Testis (tissue), 3 donors: ENCODE measurements around the gene SEMA3B. TPM values are rescaled to one million over a fixed set of nuclear protein-coding genes. Genes with fewer than 3 reads are reported as not detected.

ENCODE experiments used
- DNase-seq: peaks from one replicate; pipeline ENCODE4 v3.0.0-alpha.2; 2019
- H3K27ac ChIP-seq, 2 donors: fragments of 200-600 bp; sonication (generic); one replicate each; pipeline ENCODE4 v1.5.1; 2019
- H3K27me3 ChIP-seq: fragments of 200-600 bp; sonication (generic); one replicate; pipeline ENCODE4 v1.5.1; 2019
- H3K36me3 ChIP-seq: fragments of 200-600 bp; sonication (generic); one replicate; pipeline ENCODE4 v1.5.1; 2017; ENCODE audit warnings: low read depth; ENCODE audit errors: missing control alignments
- H3K4me1 ChIP-seq: fragments of 200-600 bp; sonication (generic); one replicate; pipeline ENCODE4 v1.5.1; 2019
- H3K4me3 ChIP-seq, 2 donors: fragments of 200-600 bp; sonication (generic); one replicate each; pipeline ENCODE4 v1.5.1; 2017 to 2019
- H3K9me3 ChIP-seq: fragments of 200-600 bp; sonication (generic); one replicate; pipeline ENCODE4 v1.5.1; 2017
- CTCF ChIP-seq, 3 experiments: fragments of 450-650 bp in 2 of 3; fragments of 200-600 bp in 1 of 3; sonication (generic) in 1 of 3; IDR thresholded peaks; one replicate each; pipeline ENCODE4 v1.5.1; 2016 to 2019; ENCODE audit warnings: antibody characterized with exemption in 3 of 3, mild to moderate bottlenecking in 2 of 3, moderate library complexity in 1 of 3
- POLR2A ChIP-seq: fragments of 450-650 bp; IDR thresholded peaks from one replicate; pipeline ENCODE4 v1.6.1; 2017; ENCODE audit warnings: antibody characterized with exemption, mild to moderate bottlenecking, moderate library complexity
- WGBS, 2 donors: methylation state at CpG; one replicate each; pipeline ENCODE4 v1.1.5; 2018; 5-methylcytosine and 5-hydroxymethylcytosine counted together
- intact Hi-C: fragments of 100-400 bp; cut with DNase I; formaldehyde crosslinking; loops from one replicate; pipeline ENCODE4 v1.15.1; 2023; ENCODE audit warnings: low total_unique reads
- polyA plus RNA-seq: library from polyadenylated mRNA; stranded (reverse); fragments of 350-450 nt; fragmentation: Illumina TruSeq; extraction: RNeasy Lipid Tissue Mini Kit (QIAGEN cat#74804); gene quantifications from one replicate; pipeline ENCODE4 v1.2.3, GENCODE V29; 2014; ENCODE audit warnings: low read depth, low replicate concordance; ENCODE audit not compliant: insufficient read depth
- total RNA-seq, 2 donors: library from RNA; depleted of rRNA; stranded (reverse); fragments of >200 nt; gene quantifications; one replicate each; pipeline ENCODE4 v1.2.3, GENCODE V29; 2016

The SEMA3B gene
- total and polyA plus RNA-seq, 3 donors from 2014 or later = 12.9 to 30.2 (median 26.7) TPM

GRCh38 chr3:50254577-50255250 lies 14.2 kb upstream of the SEMA3B start:
- intact Hi-C loops = loop anchor here (10.0 kb wide), 1 partner anchor 70 kb away; the partner anchor contains the start of genes HYAL2 and TUSC2
- WGBS, 2 donors = 90 to 91% methylated on average over 4 to 8 of the region's 8 CpGs
- peak; percentile 54 for DNase-seq
- H3K27me3 ChIP-seq = no peaks in the 10 kb centered on the region
- no peaks in the 10 kb centered on the region for H3K9me3 ChIP-seq
- TF ChIP-seq POLR2A = no peak
- TF ChIP-seq CTCF (IDR thresholded peaks at IDR 0.05) = no peak
- H3K4me1 ChIP-seq = peaks cover 19% of the 10 kb centered on the region
- H3K27ac ChIP-seq = peak overlapping the region; percentile 50 to 51
- no peak overlapping the region for H3K4me3 ChIP-seq
- no peaks in the 10 kb centered on the region for H3K36me3 ChIP-seq

- 89 to 91% methylated on average over 7 to 9 of the region's 9 CpGs for WGBS, 2 donors
- TF ChIP-seq POLR2A = no peak
- TF ChIP-seq CTCF (IDR thresholded peaks at IDR 0.05) = no peak
- Histone ChIP-seq H3K4me1 (peaks cover 16% of the 10 kb centered on the region), H3K27me3 (no peaks in the 10 kb centered on the region), H3K27ac (peak overlapping the region in 1 of 2 donors; percentile 51), H3K36me3 (no peaks in the 10 kb centered on the region), H3K4me3 (no peak overlapping the region), H3K9me3 (no peaks in the 10 kb centered on the region)
- no peak for DNase-seq
- intact Hi-C loops = loop anchor here (10.0 kb wide), 1 partner anchor 70 kb away; the partner anchor contains the start of genes HYAL2 and TUSC2
Measured at GRCh38 chr3:50255251-50255615, 13.7 kb upstream of the SEMA3B start.

GRCh38 chr3:50256978-50257890 lies 11.7 kb upstream of the SEMA3B start:
- no peaks in the 10 kb centered on the region for H3K36me3 ChIP-seq
- no peak overlapping the region for H3K4me3 ChIP-seq
- DNase-seq = peak; percentile 53
- WGBS, 2 donors = 89 to 92% methylated on average over 20 of the region's 20 CpGs
- TF ChIP-seq POLR2A = no peak
- TF ChIP-seq CTCF (IDR thresholded peaks at IDR 0.05) = peak in 1 of 3 experiments; percentile 9
- no peaks in the 10 kb centered on the region for H3K27me3 ChIP-seq
- H3K4me1 ChIP-seq = peaks cover 20% of the 10 kb centered on the region
- no peak overlapping the region for H3K27ac ChIP-seq
- intact Hi-C loops = loop anchor here (10.0 kb wide), 1 partner anchor 68 kb away; the partner anchor contains the start of genes HYAL2 and TUSC2
- H3K9me3 ChIP-seq = no peaks in the 10 kb centered on the region

- H3K4me1 ChIP-seq = peaks cover 20% of the 10 kb centered on the region
- no peaks in the 10 kb centered on the region for H3K27me3 ChIP-seq
- no peak overlapping the region for H3K4me3 ChIP-seq
- intact Hi-C loops = loop anchor here (10.0 kb wide), 1 partner anchor 67 kb away; the partner anchor contains the start of genes HYAL2 and TUSC2
- H3K9me3 ChIP-seq = no peaks in the 10 kb centered on the region
- TF ChIP-seq POLR2A (no peak), CTCF (IDR thresholded peaks at IDR 0.05) (no peak)
- 91 to 94% methylated on average over 15 to 17 of the region's 17 CpGs for WGBS, 2 donors
- H3K36me3 ChIP-seq = no peaks in the 10 kb centered on the region
- peak overlapping the region in 1 of 2 donors; percentile 99 for H3K27ac ChIP-seq
- DNase-seq = no peak
Measured at GRCh38 chr3:50258029-50258680, 10.8 kb upstream of the SEMA3B start.
